Hematopoietic multipotent progenitor cell treated with erythropoietin and hydrocortisone succinate and interleukin-3 and kit ligand, for 8 days (in vitro differentiated cells): ENCODE results near the gene GOLGA6D.
A peak's percentile ranks its signal among the peaks of the same experiment; 100 is the strongest.
"Not testable (repeated sequence)": the region's sequence is repeated elsewhere in the genome, so short reads cannot be mapped to it uniquely, and the experiment has no call there.

Experiments
- DNase-seq: peaks from one replicate; pipeline ENCODE4 v3.0.0-alpha.2; 2015

The GOLGA6D gene

GRCh38 chr15:75333654-75334419 lies 51.2 kb downstream of the GOLGA6D start:
- DNase-seq, result not testable (repeated sequence)

- no peak for DNase-seq
Observed at GRCh38 chr15:75335313-75335704, 52.7 kb downstream of the GOLGA6D start.

- peak; percentile 94 for DNase-seq
Observed at GRCh38 chr15:75335705-75336355, 53.2 kb downstream of the GOLGA6D start, which contains the start of gene COMMD4. Gene COMMD4 (plus strand): TSS chr15:75336063. CDS start chr15:75336090, 27 bp downstream.

GRCh38 chr15:75338661-75339240 lies 56.1 kb downstream of the GOLGA6D start:
- no peak for DNase-seq

- DNase-seq, result no peak
Observed at GRCh38 chr15:75339531-75340240, 57.1 kb downstream of the GOLGA6D start.

- no peak for DNase-seq
Observed at GRCh38 chr15:75342221-75342620, 59.6 kb downstream of the GOLGA6D start.

GRCh38 chr15:75343953-75344352 lies 61.3 kb downstream of the GOLGA6D start:
- DNase-seq, result not testable (repeated sequence)
